Activated T-helper 9 cell treated with anti-CD3 and anti-CD28 coated beads, Interleukin-2, amount 50 U/mL, for 16 hours (primary cell): ENCODE results near the gene HSF2BP.
"Not testable (repeated sequence)": the region's sequence is repeated elsewhere in the genome, so short reads cannot be mapped to it uniquely, and the experiment has no call there.

Experiments
- DNase-seq: peaks from one replicate; pipeline ENCODE4 v3.0.0-alpha.2; 2020; ENCODE audit warnings: low read depth

HSF2BP gene

DNA sequence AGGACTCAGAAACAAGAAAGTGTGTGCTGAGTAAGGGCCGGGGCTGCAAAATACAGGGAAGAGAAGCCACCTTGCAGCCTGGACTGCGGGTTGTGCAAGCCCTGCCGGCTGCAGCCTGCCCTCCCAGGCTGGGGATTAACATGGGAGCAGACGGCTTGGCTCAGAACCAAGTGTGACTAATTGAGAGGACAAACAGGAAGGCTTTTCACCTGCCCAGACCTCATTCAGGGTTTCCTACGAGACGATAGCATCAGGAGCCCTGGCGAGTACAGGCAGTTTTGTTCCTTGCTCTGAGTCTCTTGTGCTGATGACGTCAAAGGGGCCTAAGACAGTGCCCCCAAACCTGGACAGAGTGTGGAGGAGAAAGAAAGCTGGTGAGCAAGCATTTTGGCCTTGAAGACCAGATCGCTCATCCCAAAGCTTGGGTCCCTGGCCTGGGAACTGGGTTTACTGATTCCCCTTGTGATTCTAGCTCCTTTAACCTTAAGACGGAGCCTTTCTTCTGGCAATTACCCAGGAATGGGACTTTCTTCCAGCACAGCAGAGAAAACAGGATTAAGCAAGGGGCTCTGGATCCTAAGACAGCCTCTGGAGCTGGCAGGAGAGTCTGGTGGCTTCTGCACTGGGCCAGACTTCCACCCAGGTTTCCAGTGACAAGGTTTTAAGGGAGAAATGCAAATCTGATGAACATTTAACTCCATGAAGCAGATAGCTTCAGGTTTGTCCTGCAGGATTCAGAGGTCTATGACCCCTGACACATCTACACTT, 142.2 kb downstream of the HSF2BP start:
- not testable (repeated sequence) for DNase-seq

DNA sequence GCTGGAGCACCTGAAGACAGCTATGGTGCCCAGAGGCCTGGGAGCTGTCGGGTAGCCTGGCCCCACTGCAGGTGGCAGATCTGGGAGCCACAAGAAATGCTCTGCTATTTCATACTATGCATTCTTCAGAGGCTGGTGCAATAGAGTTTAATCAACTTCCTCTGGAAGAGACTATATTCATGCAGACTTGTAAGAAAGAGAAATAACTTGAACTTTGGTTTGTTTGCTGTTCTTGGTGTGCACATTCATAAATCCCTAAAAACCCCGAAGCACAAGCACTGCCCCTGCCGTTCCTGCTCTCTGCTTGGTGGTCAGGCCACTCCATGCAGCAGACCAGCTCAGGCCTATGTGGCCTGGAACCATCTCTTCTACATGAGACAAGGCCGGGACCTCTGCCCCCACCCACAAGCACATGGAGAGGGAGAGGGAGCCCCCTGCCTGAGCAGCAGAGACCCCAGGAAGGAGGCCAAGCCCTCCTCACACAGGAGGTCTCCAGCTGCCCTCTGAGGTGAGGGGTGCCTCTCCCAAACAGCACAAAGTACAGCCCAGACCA, 142.9 kb downstream of the HSF2BP start:
- DNase-seq: not testable (repeated sequence)

GRCh38 chr21:43514834-43515233, 144.5 kb downstream of the HSF2BP start:
- not testable (repeated sequence) for DNase-seq

DNA sequence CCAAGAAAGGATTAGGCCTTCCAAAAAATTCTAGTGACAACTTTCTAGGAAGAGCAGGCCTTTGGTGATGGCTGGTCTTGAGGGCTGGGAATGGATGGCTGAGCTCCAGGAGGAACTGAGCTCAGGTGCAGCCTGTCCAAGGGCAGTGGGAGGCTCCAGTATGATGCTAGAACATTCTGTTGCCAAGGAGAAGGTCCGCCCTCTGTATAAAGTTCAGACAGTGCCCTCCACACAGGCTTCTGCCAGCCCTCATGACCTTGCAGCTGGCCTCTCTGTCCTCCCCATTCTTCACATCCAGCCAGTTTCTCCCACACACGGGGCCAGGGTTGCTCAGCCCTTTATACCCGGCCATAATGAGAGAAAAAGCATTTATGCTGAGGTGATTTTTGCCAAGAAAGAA, 146.3 kb downstream of the HSF2BP start:
- DNase-seq: not testable (repeated sequence)

GRCh38 chr21:43511209-43511608, 148.1 kb downstream of the HSF2BP start:
- not testable (repeated sequence) for DNase-seq

- not testable (repeated sequence) for DNase-seq
These were observed 148.6 kb downstream of the HSF2BP start for GRCh38 chr21:43510669-43511068.

- DNase-seq: not testable (repeated sequence)
These were observed 155.4 kb downstream of the HSF2BP start for GRCh38 chr21:43503892-43504291.

DNA sequence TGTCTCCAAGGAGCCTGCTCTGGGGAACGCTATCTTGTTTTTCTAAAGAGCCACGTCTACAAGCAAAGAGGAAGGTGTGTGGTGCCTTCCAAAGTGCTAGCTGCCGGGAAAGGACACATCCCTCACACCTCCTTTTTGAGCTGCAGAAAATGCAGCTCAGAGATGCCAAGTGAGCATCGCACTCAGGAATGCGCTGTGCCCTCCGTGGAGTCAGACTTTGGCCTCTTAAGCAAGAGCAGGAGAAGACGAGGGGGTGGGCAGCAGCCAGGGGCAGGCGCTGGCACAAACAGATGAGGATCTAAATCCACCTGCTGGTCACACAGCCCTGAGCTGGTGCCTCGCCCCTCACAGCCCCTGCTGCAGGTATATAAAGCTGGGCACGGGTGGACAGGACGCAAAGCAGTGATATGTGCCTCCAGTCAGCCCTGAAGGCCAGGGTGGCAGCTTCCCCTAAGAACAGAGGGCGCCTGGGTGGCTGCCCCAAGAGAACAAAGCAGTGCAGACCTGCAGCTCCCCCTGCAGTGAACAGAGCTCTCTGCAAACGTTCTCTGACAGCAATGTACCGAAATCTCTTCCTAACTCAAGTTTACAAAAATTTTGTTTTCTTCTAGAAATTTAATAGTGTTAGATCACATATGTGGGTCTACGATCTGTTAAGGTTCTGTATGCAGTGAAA, 156.1 kb downstream of the HSF2BP start:
- DNase-seq: not testable (repeated sequence)

- not testable (repeated sequence) for DNase-seq
These were observed 156.7 kb downstream of the HSF2BP start for GRCh38 chr21:43502407-43503071.

- not testable (repeated sequence) for DNase-seq
These were observed 160.4 kb downstream of the HSF2BP start for GRCh38 chr21:43498924-43499323.

- not testable (repeated sequence) for DNase-seq
These were observed 161.2 kb downstream of the HSF2BP start for GRCh38 chr21:43498065-43498464.

DNA sequence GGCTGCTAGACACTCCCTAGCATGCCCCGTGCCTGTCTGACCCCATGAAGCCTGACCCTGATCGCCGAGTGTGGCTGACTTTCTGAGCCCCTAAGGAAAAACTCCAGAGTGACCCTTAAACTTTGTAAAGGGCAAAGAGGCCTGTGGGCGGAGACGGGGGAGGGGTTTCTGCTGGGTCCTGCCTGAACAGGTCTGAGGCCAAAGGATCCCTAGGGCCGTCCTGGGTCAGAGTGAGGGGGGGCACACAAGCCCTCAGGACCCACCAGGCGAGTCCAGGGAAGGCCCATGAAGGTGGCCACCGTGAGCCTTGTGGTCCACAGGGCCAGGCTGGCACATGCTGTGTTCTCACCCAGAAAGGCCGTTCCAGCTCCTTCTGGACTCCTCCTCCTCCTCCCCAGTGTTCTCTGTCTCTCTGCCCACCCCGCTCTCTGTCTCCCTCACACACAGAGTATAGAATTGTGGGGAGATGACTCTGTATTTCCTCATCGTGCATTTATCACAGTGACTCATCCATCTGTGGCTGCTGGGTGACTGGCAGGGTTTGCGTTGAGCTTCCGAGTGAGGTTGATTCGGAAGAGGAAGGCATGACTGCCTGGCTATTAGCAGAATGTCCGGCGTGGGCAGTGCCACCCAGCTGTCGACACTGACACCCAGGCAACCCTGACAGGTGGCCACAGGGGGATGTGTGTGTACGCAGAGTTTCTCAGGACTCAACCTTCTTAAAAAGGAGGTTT, 164.8 kb downstream of the HSF2BP start:
- not testable (repeated sequence) for DNase-seq

- DNase-seq: not testable (repeated sequence)
These were observed 165.8 kb downstream of the HSF2BP start for GRCh38 chr21:43493471-43493870.

DNA sequence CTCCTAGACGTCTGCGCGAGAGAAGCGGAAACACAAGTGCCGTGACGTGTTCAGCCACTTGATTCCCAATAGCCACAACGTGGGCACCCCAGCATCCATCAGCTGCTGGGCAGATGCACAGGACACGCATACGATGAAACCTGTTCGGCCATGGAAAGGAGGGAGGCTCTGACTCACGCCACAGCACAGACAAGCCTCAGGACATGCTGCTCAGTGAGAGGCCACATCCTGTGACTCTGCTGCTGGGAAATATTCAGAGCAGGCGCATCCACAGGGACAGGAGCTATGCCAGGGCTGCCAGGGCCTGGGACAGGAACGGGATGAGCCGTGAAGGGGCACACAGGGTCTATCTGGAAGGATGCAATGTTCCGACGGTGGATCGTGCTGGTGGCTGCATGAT, 171.1 kb downstream of the HSF2BP start:
- DNase-seq: not testable (repeated sequence)

DNA sequence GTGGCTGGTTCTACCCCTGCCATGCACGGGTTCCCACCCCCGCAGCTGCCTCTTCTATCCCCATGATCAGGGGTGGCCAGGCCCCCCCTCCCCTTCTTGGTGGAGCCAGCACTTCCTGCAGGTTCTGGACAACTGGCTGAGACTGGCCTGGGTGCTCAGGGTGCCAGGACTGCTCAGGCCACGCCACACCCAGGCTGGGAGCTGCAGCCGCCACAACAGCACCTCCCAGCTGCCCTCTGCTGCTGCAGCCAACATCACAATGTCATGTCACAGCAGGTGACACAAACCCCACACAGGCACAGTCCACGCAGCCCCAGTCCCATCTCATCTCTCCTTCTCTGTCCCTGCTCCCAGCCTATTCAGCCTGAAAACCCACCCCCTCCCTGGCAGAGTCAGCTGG, 173.2 kb downstream of the HSF2BP start:
- DNase-seq: not testable (repeated sequence)

DNA sequence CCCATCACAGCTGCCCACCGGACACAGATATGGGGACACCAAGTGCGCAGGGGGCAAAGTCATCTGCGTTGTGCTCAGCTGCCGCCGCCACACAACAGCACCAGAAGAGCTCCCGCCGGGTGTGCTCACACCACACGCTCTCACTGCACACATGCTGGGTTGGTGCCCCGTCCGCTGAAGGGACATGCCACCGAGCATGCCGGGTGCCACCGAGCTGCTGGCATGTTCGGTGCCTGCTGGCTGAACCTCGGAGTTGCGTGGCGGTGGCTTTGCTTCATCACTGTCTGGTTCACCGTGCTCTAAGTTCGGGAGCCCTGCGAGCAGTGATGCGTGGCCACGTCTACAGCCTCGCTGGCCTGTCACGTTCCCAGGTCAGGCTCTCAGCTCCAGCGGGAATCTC, 174.3 kb downstream of the HSF2BP start:
- not testable (repeated sequence) for DNase-seq

DNA sequence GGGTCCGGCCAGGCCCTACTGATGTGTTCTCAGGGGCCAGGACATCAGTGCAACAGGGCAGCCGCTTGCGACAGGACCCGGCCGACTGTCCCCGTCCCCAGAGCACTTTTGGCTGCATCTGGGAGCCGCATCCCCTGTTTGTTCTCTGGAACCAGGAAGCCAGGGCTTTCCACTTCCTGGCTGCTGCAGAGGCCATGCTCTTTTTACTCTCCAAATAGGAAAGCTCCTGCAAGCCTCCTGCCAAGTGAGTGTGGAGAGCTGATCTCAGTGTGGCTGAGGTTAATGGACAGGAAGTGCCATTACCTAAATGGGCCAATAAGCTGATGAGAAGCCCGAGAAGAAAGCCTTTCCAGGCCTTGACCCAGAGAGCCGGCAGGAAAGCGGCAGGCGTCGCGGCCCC, 180.1 kb downstream of the HSF2BP start:
- DNase-seq: not testable (repeated sequence)
